Activated B cell treated with CpG ODN at 0.5 μM for 24 hours (primary cell): ENCODE results near the gene PRKAR2A. TPM values are rescaled to one million over a fixed set of nuclear protein-coding genes. Genes with fewer than 3 reads are reported as not detected.
"Not testable (repeated sequence)": the region's sequence is repeated elsewhere in the genome, so short reads cannot be mapped to it uniquely, and the experiment has no call there.

Source experiments
- ATAC-seq: fragments of 200-7000 bp; cut with Tn5 transposase; one replicate; pipeline ENCODE4 v1.10.0; 2021; ENCODE audit warnings: low read depth, mild to moderate bottlenecking, moderate library complexity
- CTCF ChIA-PET: fragments of 350-600 bp; sonication (Branson Sonifier 250); formaldehyde crosslinking; loops from one replicate; lab custom pipeline; 2021; ENCODE audit warnings: antibody characterized with exemption; lab: Charles Lee
- POLR2A ChIA-PET: fragments of 350-600 bp; sonication (Branson Sonifier 250); formaldehyde crosslinking; loops from one replicate; lab custom pipeline; 2021; ENCODE audit warnings: antibody characterized with exemption; lab: Charles Lee
- DNase-seq: peaks from one replicate; pipeline ENCODE4 v3.0.0; 2022
- H3K27ac Mint-ChIP-seq: one replicate; pipeline ENCODE4 v1.8.0; 2020; ENCODE audit warnings: mixed read lengths
- H3K27me3 Mint-ChIP-seq: one replicate; pipeline ENCODE4 v1.8.0; 2021; ENCODE audit warnings: mixed read lengths
- H3K36me3 Mint-ChIP-seq: one replicate; pipeline ENCODE4 v1.8.0; 2021; ENCODE audit warnings: low read depth, mixed read lengths
- H3K4me1 Mint-ChIP-seq: one replicate; pipeline ENCODE4 v1.8.0; 2021; ENCODE audit warnings: mixed read lengths
- H3K4me3 Mint-ChIP-seq: one replicate; pipeline ENCODE4 v1.8.0; 2020; ENCODE audit warnings: mild to moderate bottlenecking, mixed read lengths
- H3K9me3 Mint-ChIP-seq: one replicate; pipeline ENCODE4 v1.8.0; 2020; ENCODE audit warnings: mixed read lengths
- intact Hi-C: fragments of 100-400 bp; cut with micrococcal nuclease; formaldehyde crosslinking; loops from one replicate; pipeline ENCODE4 v1.15.1; 2024
- total RNA-seq: library from RNA; stranded (reverse); gene quantifications from 2 replicates; pipeline ENCODE4 v1.2.3, GENCODE V29; 2022
- TF ChIP-seq, protein P1 (sequence below): fragments of 200-600 bp; IDR thresholded peaks from one replicate; pipeline ENCODE4 v1.8.0; 2022; ENCODE audit warnings: antibody characterized with exemption, mild to moderate bottlenecking

PRKAR2A gene
- total RNA-seq, 1 donor from 2014 or later, result 28.0 TPM

- DNase-seq, result no peak
- Mint-ChIP-seq H3K4me3 (no peak overlapping the region), H3K27me3 (no peaks in the 10 kb centered on the region)
Observed at GRCh38 chr3:48738926-48739616, 108.6 kb downstream of the PRKAR2A start.

DNA sequence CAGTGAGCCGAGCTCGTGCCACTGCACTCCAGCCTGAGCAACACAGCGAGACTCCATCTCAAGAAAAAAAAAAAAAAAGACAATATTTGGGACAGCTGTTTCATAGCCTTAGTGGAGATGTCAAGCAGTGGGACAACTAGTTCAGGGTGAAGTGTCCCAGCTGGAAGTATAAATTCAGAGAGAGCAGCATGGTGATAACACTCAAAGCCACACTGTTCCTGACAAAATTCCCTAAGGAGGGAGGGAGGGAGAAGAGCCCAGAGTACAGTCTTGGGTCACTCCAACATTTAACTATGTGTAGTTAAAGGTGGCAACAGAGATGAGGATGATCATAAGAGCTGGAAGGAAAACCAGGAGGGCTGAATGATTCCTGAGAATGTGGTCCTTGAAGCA, 109.5 kb downstream of the PRKAR2A start:
- Mint-ChIP-seq H3K27ac (no peak overlapping the region), H3K27me3 (no peaks in the 10 kb centered on the region), H3K4me3 (no peak overlapping the region), H3K4me1 (peaks cover 10% of the 10 kb centered on the region), H3K9me3 (no peaks in the 10 kb centered on the region), H3K36me3 (no peaks in the 10 kb centered on the region)
- ATAC-seq (no peak), DNase-seq (no peak)
- TF ChIP-seq, protein P1, sequence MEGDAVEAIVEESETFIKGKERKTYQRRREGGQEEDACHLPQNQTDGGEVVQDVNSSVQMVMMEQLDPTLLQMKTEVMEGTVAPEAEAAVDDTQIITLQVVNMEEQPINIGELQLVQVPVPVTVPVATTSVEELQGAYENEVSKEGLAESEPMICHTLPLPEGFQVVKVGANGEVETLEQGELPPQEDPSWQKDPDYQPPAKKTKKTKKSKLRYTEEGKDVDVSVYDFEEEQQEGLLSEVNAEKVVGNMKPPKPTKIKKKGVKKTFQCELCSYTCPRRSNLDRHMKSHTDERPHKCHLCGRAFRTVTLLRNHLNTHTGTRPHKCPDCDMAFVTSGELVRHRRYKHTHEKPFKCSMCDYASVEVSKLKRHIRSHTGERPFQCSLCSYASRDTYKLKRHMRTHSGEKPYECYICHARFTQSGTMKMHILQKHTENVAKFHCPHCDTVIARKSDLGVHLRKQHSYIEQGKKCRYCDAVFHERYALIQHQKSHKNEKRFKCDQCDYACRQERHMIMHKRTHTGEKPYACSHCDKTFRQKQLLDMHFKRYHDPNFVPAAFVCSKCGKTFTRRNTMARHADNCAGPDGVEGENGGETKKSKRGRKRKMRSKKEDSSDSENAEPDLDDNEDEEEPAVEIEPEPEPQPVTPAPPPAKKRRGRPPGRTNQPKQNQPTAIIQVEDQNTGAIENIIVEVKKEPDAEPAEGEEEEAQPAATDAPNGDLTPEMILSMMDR, result no peak
- ChIA-PET POLR2A (interaction anchor here (0.8 to 1.1 kb wide), 3 partner anchors 14 to 214 kb away, joined by 3 to 4 read pairs (median 4); partner anchors contain the start of gene IP6K2), CTCF (no interaction called here)
- intact Hi-C loops, result loop anchor here (10.0 kb wide), 1 partner anchor 417 kb away; no protein-coding TSS in a partner anchor

More at GRCh38 chr3:48738926-48739616, 108.6 kb downstream of the PRKAR2A start:
- Mint-ChIP-seq H3K4me1 (peaks cover 10% of the 10 kb centered on the region), H3K9me3 (no peaks in the 10 kb centered on the region), H3K27ac (no peak overlapping the region), H3K36me3 (no peaks in the 10 kb centered on the region)
- intact Hi-C loops, result loop anchor here (10.0 kb wide), 1 partner anchor 416 kb away; no protein-coding TSS in a partner anchor
- ChIA-PET POLR2A (interaction anchor here (0.8 to 1.1 kb wide), 3 partner anchors 13 to 213 kb away, joined by 3 to 4 read pairs (median 4); partner anchors contain the start of gene IP6K2), CTCF (interaction anchor here (1.0 to 1.8 kb wide), 9 partner anchors 7 to 339 kb away, joined by 3 to 15 read pairs (median 4); partner anchors contain the start of gene NCKIPSD)
- no peak for ATAC-seq
- TF ChIP-seq, protein P1, result no peak

DNA sequence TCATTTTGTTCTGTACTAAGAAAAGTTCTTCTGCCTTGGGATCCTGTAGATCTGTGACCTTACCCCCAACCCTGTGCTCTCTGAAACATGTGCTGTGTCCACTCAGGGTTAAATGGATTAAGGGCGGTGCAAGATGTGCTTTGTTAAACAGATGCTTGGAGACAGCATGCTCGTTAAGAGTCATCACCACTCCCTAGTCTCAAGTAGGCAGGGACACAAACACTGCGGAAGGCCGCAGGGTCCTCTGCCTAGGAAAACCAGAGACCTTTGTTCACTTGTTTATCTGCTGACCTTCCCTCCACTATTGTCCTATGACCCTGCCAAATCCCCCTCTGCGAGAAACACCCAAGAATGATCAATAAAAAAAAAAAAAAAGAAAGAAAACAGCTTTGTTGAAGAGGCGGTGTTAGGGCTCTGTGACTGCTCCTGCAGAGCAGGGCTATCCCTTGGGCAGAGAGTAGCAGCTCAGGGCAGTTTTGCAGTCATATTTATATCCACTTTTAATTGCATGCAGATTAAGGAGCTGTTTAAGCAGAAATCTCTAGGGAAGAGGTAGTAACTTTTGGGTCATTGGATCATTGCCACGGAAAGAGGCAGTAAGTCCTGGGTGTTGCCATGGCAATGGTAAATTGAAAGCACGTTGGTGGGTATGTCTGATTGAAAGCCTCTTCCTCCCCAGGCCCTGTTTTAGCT, 112.5 kb downstream of the PRKAR2A start:
- H3K36me3 Mint-ChIP-seq, DNase-seq, H3K4me3 Mint-ChIP-seq, H3K4me1 Mint-ChIP-seq, H3K27me3 Mint-ChIP-seq, H3K27ac Mint-ChIP-seq, ATAC-seq, H3K9me3 Mint-ChIP-seq, POLR2A ChIA-PET: not testable (repeated sequence)
- CTCF ChIA-PET, result interaction anchor here (1.2 kb wide), 1 partner anchor 217 kb away, joined by 5 read pairs; no protein-coding TSS in a partner anchor
- intact Hi-C loops, result loop anchor here (10.0 kb wide), 1 partner anchor 420 kb away; no protein-coding TSS in a partner anchor

- intact Hi-C loops, result loop anchor here (10.0 kb wide), 1 partner anchor 420 kb away; no protein-coding TSS in a partner anchor
- H3K27me3 Mint-ChIP-seq, H3K4me1 Mint-ChIP-seq, POLR2A ChIA-PET, H3K4me3 Mint-ChIP-seq, CTCF ChIA-PET, ATAC-seq, H3K9me3 Mint-ChIP-seq, H3K36me3 Mint-ChIP-seq, H3K27ac Mint-ChIP-seq, DNase-seq: not testable (repeated sequence)
Observed at GRCh38 chr3:48734541-48734940, 113.1 kb downstream of the PRKAR2A start.

- POLR2A ChIA-PET, H3K4me1 Mint-ChIP-seq, DNase-seq, H3K27me3 Mint-ChIP-seq, H3K9me3 Mint-ChIP-seq, CTCF ChIA-PET, H3K36me3 Mint-ChIP-seq, ATAC-seq, H3K27ac Mint-ChIP-seq, H3K4me3 Mint-ChIP-seq: not testable (repeated sequence)
- intact Hi-C loops, result loop anchor here (10.0 kb wide), 1 partner anchor 421 kb away; no protein-coding TSS in a partner anchor
Observed at GRCh38 chr3:48733752-48734518, 113.7 kb downstream of the PRKAR2A start.

- no peaks in the 10 kb centered on the region for H3K36me3 Mint-ChIP-seq
- CTCF ChIA-PET, result interaction anchor here (0.9 kb wide), 1 partner anchor 12 kb away, joined by 4 read pairs; no protein-coding TSS in a partner anchor
- DNase-seq (no peak), ATAC-seq (no peak)
- H3K9me3 Mint-ChIP-seq, result no peaks in the 10 kb centered on the region
- H3K27ac Mint-ChIP-seq, result no peak overlapping the region
- H3K4me1 Mint-ChIP-seq, result no peaks in the 10 kb centered on the region
- intact Hi-C loops, result no loop called here
- H3K4me3 Mint-ChIP-seq, result no peak overlapping the region
- POLR2A ChIA-PET, result no interaction called here
- peaks cover 4% of the 10 kb centered on the region for H3K27me3 Mint-ChIP-seq
- TF ChIP-seq, protein P1, result no peak
Observed at GRCh38 chr3:48727511-48727910, 120.2 kb downstream of the PRKAR2A start.

GRCh38 chr3:48725185-48725855, 122.4 kb downstream of the PRKAR2A start:
- POLR2A ChIA-PET, H3K27me3 Mint-ChIP-seq, H3K27ac Mint-ChIP-seq, ATAC-seq, H3K4me3 Mint-ChIP-seq, H3K4me1 Mint-ChIP-seq, H3K36me3 Mint-ChIP-seq, H3K9me3 Mint-ChIP-seq, intact Hi-C loops, DNase-seq: not testable (repeated sequence)
- CTCF ChIA-PET, result interaction anchor here (1.0 kb wide), 1 partner anchor 12 kb away, joined by 4 read pairs; no protein-coding TSS in a partner anchor
